K562 (cell line): ENCODE measurements around the gene ARMH3. TPM values are rescaled to one million over a fixed set of nuclear protein-coding genes. Genes with fewer than 3 reads are reported as not detected.

Experiments
- ATAC-seq: fragments of 200-7000 bp; cut with Tn5 transposase; 3 replicates; pipeline ENCODE4 v1.9.1; 2020; ENCODE audit warnings: moderate library complexity
- BruUV-seq: library from RNA; stranded (reverse); fragments of 400-500 nt; replicated peaks from 2 replicates; lab custom pipeline; 2021; lab: Mats Ljungman, UMichigan
- CTCF ChIA-PET: fragments of 300-600 bp; formaldehyde crosslinking; extraction: SDS; loops from one replicate; lab custom pipeline; 2021; ENCODE audit warnings: low intra/inter-chr PET ratio; lab: Yijun Ruan, JAX
- POLR2A ChIA-PET: fragments of 300-600, 350-650 bp; sonication (Branson Sonifier 250); formaldehyde crosslinking; extraction: SDS; loops from one replicate; lab custom pipeline; 2021; ENCODE audit warnings: antibody characterized with exemption, inconsistent platforms; lab: Yijun Ruan, JAX
- DNase-seq, 4 experiments: peaks; one replicate each; pipeline versions ENCODE4 v3.0.0 to v3.0.0-alpha.2; 2011 to 2018; ENCODE audit warnings: low spot score in 3 of 4, mixed read lengths in 3 of 4; ENCODE audit errors: extremely low read depth in 1 of 4
- FAIRE-seq: peaks from 2 replicates; lab custom pipeline; 2011; peaks lifted over from hg19 to GRCh38; lab: Jason Lieb, UNC
- H2AFZ ChIP-seq: 2 replicates; pipeline ENCODE4 v1.6.0; 2011; ENCODE audit warnings: low read depth, low read length, control low read depth, inconsistent platforms
- H3K27ac ChIP-seq: fragments of 200-600 bp; 3 replicates; pipeline ENCODE4 v1.8.0; 2011; ENCODE audit warnings: low read depth, mild to moderate bottlenecking, control low read depth, inconsistent platforms, low read length, moderate library complexity, mixed read lengths; ENCODE audit errors: extremely low read depth
- H3K27me3 ChIP-seq, 2 experiments: fragments of 300-600 bp in 1 of 2; 2 replicates in 1 of 2; 3 replicates in 1 of 2; pipeline versions ENCODE4 v1.6.0 to v1.8.0; 2011; ENCODE audit warnings: inconsistent platforms in 2 of 2, low read length in 2 of 2, mild to moderate bottlenecking in 1 of 2, mixed read lengths in 1 of 2, moderate library complexity in 1 of 2; ENCODE audit not compliant: control insufficient read depth in 2 of 2, insufficient read depth in 2 of 2
- H3K36me3 ChIP-seq: fragments of 300-600 bp; 3 replicates; pipeline ENCODE4 v1.8.0; 2011; ENCODE audit warnings: mild to moderate bottlenecking, low read length, inconsistent platforms; ENCODE audit not compliant: control insufficient read depth, insufficient read depth
- H3K4me1 ChIP-seq, 2 experiments: fragments of 200-600 bp in 1 of 2; replicated peaks in 1 of 2; 2 replicates in 1 of 2; 3 replicates in 1 of 2; pipeline versions ENCODE4 v1.5.1 to v1.8.0; 2011; ENCODE audit warnings: inconsistent platforms in 2 of 2, low read length in 2 of 2, mild to moderate bottlenecking in 1 of 2, mixed read lengths in 1 of 2, moderate library complexity in 1 of 2; ENCODE audit not compliant: control insufficient read depth in 2 of 2, insufficient read depth in 2 of 2
- H3K4me2 ChIP-seq: 2 replicates; pipeline ENCODE4 v1.6.1; 2011; ENCODE audit warnings: low read length, control low read depth, inconsistent platforms, mixed read lengths; ENCODE audit not compliant: insufficient read depth
- H3K4me3 ChIP-seq: fragments of 200-600 bp; sonication (generic), shearing (Covaris generic); 2 replicates; pipeline ENCODE4 v1.5.1; 2016; ENCODE audit warnings: control low read depth, inconsistent platforms
- H3K79me2 ChIP-seq: fragments of 200-600 bp; 3 replicates; pipeline ENCODE4 v1.8.0; 2011; ENCODE audit warnings: low read length, inconsistent platforms; ENCODE audit not compliant: control insufficient read depth, insufficient read depth
- H3K9ac ChIP-seq, 2 experiments: 2 replicates each; pipeline versions ENCODE4 v1.6.0 to v1.6.1; 2011; ENCODE audit warnings: low read depth in 2 of 2, low read length in 2 of 2, control low read depth in 1 of 2, inconsistent platforms in 1 of 2, mild to moderate bottlenecking in 1 of 2, mixed read lengths in 1 of 2; ENCODE audit not compliant: insufficient read depth in 1 of 2
- H3K9me1 ChIP-seq: one replicate; pipeline ENCODE4 v1.6.0; 2011; ENCODE audit warnings: inconsistent platforms, mild to moderate bottlenecking, low read length, moderate library complexity; ENCODE audit not compliant: control insufficient read depth, insufficient read depth
- H3K9me3 ChIP-seq: replicated peaks from 2 replicates; pipeline ENCODE4 v1.5.1; 2011; ENCODE audit warnings: low read depth, low read length, inconsistent platforms; ENCODE audit not compliant: control insufficient read depth, insufficient read depth
- H4K20me1 ChIP-seq: replicated peaks from 2 replicates; pipeline ENCODE4 v1.6.1; 2011; ENCODE audit warnings: low read length, inconsistent platforms, mixed read lengths; ENCODE audit not compliant: control insufficient read depth, insufficient read depth
- CCAR2 ChIP-seq: fragments of 200-400 bp; formaldehyde crosslinking; IDR thresholded peaks from 2 replicates; pipeline ENCODE4 v1.6.1; 2017; ENCODE audit warnings: mild to moderate bottlenecking, low read depth, low read length
- DIDO1 ChIP-seq: fragments of 450-650 bp; IDR thresholded peaks from 2 replicates; pipeline ENCODE4 v1.6.1; 2016; ENCODE audit warnings: low read depth, missing biosample characterization, missing genetic modification characterization
- MTA1 ChIP-seq: fragments of 450-650 bp; IDR thresholded peaks from 2 replicates; pipeline ENCODE4 v1.6.1; 2017; ENCODE audit warnings: borderline replicate concordance
- RNF219 ChIP-seq: fragments of 250-450 bp; sonication (Bioruptor Pico); IDR thresholded peaks from 2 replicates; pipeline ENCODE4 v1.5.0; 2022; ENCODE audit warnings: mild to moderate bottlenecking
- ZMIZ1 ChIP-seq, 2 experiments: fragments of 150-350 bp in 1 of 2; IDR thresholded peaks; 2 replicates each; pipeline ENCODE4 v1.6.1; 2012 to 2016; ENCODE audit warnings: low read depth in 2 of 2, low read length in 2 of 2, mild to moderate bottlenecking in 1 of 2, moderate library complexity in 1 of 2
- ZNF165 ChIP-seq: fragments of 250-450 bp; sonication (Bioruptor Pico); IDR thresholded peaks from 2 replicates; pipeline ENCODE4 v1.4.0; 2020; ENCODE audit warnings: borderline replicate concordance
- ZNF174 ChIP-seq: fragments of 250-450 bp; sonication (Bioruptor Pico); IDR thresholded peaks from 2 replicates; pipeline ENCODE4 v1.4.0; 2020; ENCODE audit warnings: mild to moderate bottlenecking
- ZNF407 ChIP-seq: fragments of 450-650 bp; IDR thresholded peaks from 2 replicates; pipeline ENCODE4 v1.6.1; 2016; ENCODE audit warnings: low read depth
- WGBS: fragments of 100-300 bp; shearing (Covaris generic); methylation state at CpG from one replicate; pipeline ENCODE4 v1.1.6; 2016; ENCODE audit warnings: low coverage, mixed read lengths; ENCODE audit not compliant: insufficient coverage; ENCODE audit errors: missing lambda C conversion rate; 5-methylcytosine and 5-hydroxymethylcytosine counted together
- in situ Hi-C: fragments of 300-500 bp; cut with MboI; formaldehyde crosslinking; loops from 4 replicates; pipeline ENCODE4 v1.15.0; 2018; ENCODE audit warnings: inconsistent platforms, mixed read lengths
- intact Hi-C: fragments of 100-400 bp; cut with micrococcal nuclease; formaldehyde crosslinking; loops from 2 replicates; pipeline ENCODE4 v1.14.2; 2022
- polyA plus RNA-seq, 8 experiments: library from polyadenylated mRNA; depleted of rRNA in 4 of 8; stranded (reverse) in 5 of 8; unstranded in 3 of 8; fragments of >200 nt; fragmentation: Nextera tagmentation in 2 of 8; fragmentation: Illumina TruSeq in 1 of 8; extraction: Ambion mirVana in 2 of 8; extraction: Trizol in 1 of 8; gene quantifications; 2 replicates each; pipeline versions ENCODE4 v1.2.1 to v1.2.3, GENCODE V29; 2011 to 2014; ENCODE audit warnings: inconsistent platforms in 1 of 8, missing spikeins in 1 of 8
- total RNA-seq, 7 experiments: library from RNA; depleted of rRNA in 6 of 7; stranded (reverse); fragments of >200 nt in 6 of 7; fragmentation: Illumina TruSeq in 2 of 7; extraction: Trizol in 2 of 7; gene quantifications; 2 replicates each; pipeline versions ENCODE4 v1.2.1 to v1.2.3, GENCODE V29; 2011 to 2021; ENCODE audit warnings: low replicate concordance in 1 of 7

Gene ARMH3
- total and polyA plus RNA-seq, 9 of the 15 experiments (the other 6 are each of a cell fraction or from before 2014, with no cell fraction given), result 0.29 to 0.73 TPM; not detected in 7

- no peaks in the 10 kb centered on the region for H3K9me1 ChIP-seq
- WGBS, result no CpG with 5 or more reads among the region's 2 CpGs
- FAIRE-seq (no peak), DNase-seq (no peak), ATAC-seq (no peak)
- no peaks in the 10 kb centered on the region for H3K27me3 ChIP-seq
- no peaks in the 10 kb centered on the region for H3K4me1 ChIP-seq
- H2AFZ ChIP-seq, result no peak overlapping the region
- no peak overlapping the region for H3K9ac ChIP-seq
- H3K79me2 ChIP-seq, result no peaks in the 10 kb centered on the region
- no peaks in the 10 kb centered on the region for H3K36me3 ChIP-seq
- no peak overlapping the region for H3K27ac ChIP-seq
- ChIA-PET POLR2A (no interaction called here), CTCF (no interaction called here)
- H4K20me1 ChIP-seq, result no peaks in the 10 kb centered on the region
- H3K9me3 ChIP-seq, result no peaks in the 10 kb centered on the region
- H3K4me3 ChIP-seq, result no peak overlapping the region
- intact Hi-C loops, result no loop called here
- BruUV-seq, result no TSS peak
- in situ Hi-C loops, result no loop called here
- H3K4me2 ChIP-seq, result no peak overlapping the region
- no peak for TF ChIP-seq ZNF407
- TF ChIP-seq ZMIZ1 (IDR thresholded peaks at IDR 0.05; ENCODE audit: low read depth in 2 of 2, low read length in 2 of 2), result no peak
- TF ChIP-seq ZNF174 (CRISPR knock-in tag), result no peak
- TF ChIP-seq ZNF165 (CRISPR knock-in tag), result no peak
- TF ChIP-seq CCAR2, result no peak
- no peak for TF ChIP-seq DIDO1 (tag)
- no peak for TF ChIP-seq RNF219 (CRISPR knock-in tag)
- TF ChIP-seq MTA1, result no peak
Observed at GRCh38 chr10:101912561-101913179, 143.3 kb downstream of the ARMH3 start.
